Measurements from ENCODE around the gene ECI1.
A peak's percentile ranks its signal among the peaks of the same experiment; 100 is the strongest.
"Not testable (repeated sequence)": the region's sequence is repeated elsewhere in the genome, so short reads cannot be mapped to it uniquely, and the experiment has no call there.

Gene ECI1

GRCh38 chr16:2252806-2253148, 1.4 kb upstream of the ECI1 start:
- peak; percentile 34 for DNase-seq

GRCh38 chr16:2250652-2251295, 613 bp downstream of the ECI1 start:
- peak; percentile 72 for DNase-seq

- no peak for DNase-seq
Measured at GRCh38 chr16:2246301-2246885, 5.0 kb downstream of the ECI1 start.

GRCh38 chr16:2244926-2245795, 6.2 kb downstream of the ECI1 start:
- no peak for DNase-seq

GRCh38 chr16:2244301-2244700, 7.1 kb downstream of the ECI1 start:
- DNase-seq: peak; percentile 19

GRCh38 chr16:2243781-2244180, 7.6 kb downstream of the ECI1 start:
- DNase-seq: no peak

- DNase-seq: peak; percentile 33
Measured at GRCh38 chr16:2243031-2243528, 8.3 kb downstream of the ECI1 start.

GRCh38 chr16:2242598-2242997, 8.8 kb downstream of the ECI1 start:
- DNase-seq: no peak

- DNase-seq: not testable (repeated sequence)
Measured at GRCh38 chr16:2240331-2240730, 11.1 kb downstream of the ECI1 start.

- peak; percentile 82 for DNase-seq
Measured at GRCh38 chr16:2238838-2239675, 12.3 kb downstream of the ECI1 start.

GRCh38 chr16:2238150-2238837, 13.1 kb downstream of the ECI1 start:
- peak; percentile 20 for DNase-seq

GRCh38 chr16:2237493-2238149, 13.8 kb downstream of the ECI1 start:
- no peak for DNase-seq

GRCh38 chr16:2237102-2237482, 14.3 kb downstream of the ECI1 start:
- no peak for DNase-seq

GRCh38 chr16:2236337-2237101, 14.9 kb downstream of the ECI1 start, which contains the start of gene DNASE1L2:
Gene DNASE1L2, plus strand, starts transcription at chr16:2236444. Its CDS starts 373 bp downstream, at chr16:2236817.
- DNase-seq: peak; percentile 47

- DNase-seq: no peak
Measured at GRCh38 chr16:2235695-2236336, 15.6 kb downstream of the ECI1 start.

- no peak for DNase-seq
Measured at GRCh38 chr16:2235234-2235651, 16.1 kb downstream of the ECI1 start.

- no peak for DNase-seq
Measured at GRCh38 chr16:2234813-2235170, 16.6 kb downstream of the ECI1 start.

- peak; percentile 96 for DNase-seq
Measured at GRCh38 chr16:2233872-2234812, 17.2 kb downstream of the ECI1 start.

All from DMS53 (cell line).